SK-MEL-5 (cell line): ENCODE measurements around the gene RTN4. TPM values are rescaled to one million over a fixed set of nuclear protein-coding genes. Genes with fewer than 3 reads are reported as not detected.
A peak's percentile ranks its signal among the peaks of the same experiment; 100 is the strongest.

Source experiments
- DNase-seq: peaks from one replicate; pipeline ENCODE4 v3.0.0-alpha.2; 2016; ENCODE audit warnings: low read depth, low spot score
- in situ Hi-C: cut with HindIII; loops from 2 replicates; pipeline ENCODE4 v1.10.0; 2016; ENCODE audit warnings: low sequenced_read_pairs, high pct_unique_total_duplicates, low pct_unique_long_range_greater_than_20kb
- total RNA-seq: library from RNA; depleted of rRNA; stranded (reverse); fragments of >200 nt; shearing (Covaris generic); gene quantifications from 2 replicates; pipeline ENCODE4 v1.2.3, GENCODE V29; 2014

RTN4 gene
- total RNA-seq, 1 experiment from 2014 or later = 120 TPM

- DNase-seq = no peak
- in situ Hi-C loops = loop anchor here (25.0 kb wide), 1 partner anchor 162 kb away; no protein-coding TSS in a partner anchor
These were observed 25.2 kb downstream of the RTN4 start for GRCh38 chr2:55025082-55025481.

GRCh38 chr2:55022476-55022875 lies 27.8 kb downstream of the RTN4 start:
- in situ Hi-C loops = no loop called here

GRCh38 chr2:55019526-55020258 lies 30.6 kb downstream of the RTN4 start:
- no peak for DNase-seq
- in situ Hi-C loops = no loop called here

More at GRCh38 chr2:55022476-55022875, 27.8 kb downstream of the RTN4 start:
- no peak for DNase-seq

- DNase-seq = no peak
- in situ Hi-C loops = no loop called here
These were observed 31.6 kb downstream of the RTN4 start for GRCh38 chr2:55018619-55019018.

GRCh38 chr2:55017880-55018279 lies 32.4 kb downstream of the RTN4 start:
- no peak for DNase-seq
- in situ Hi-C loops = no loop called here

GRCh38 chr2:55017428-55017827 lies 32.8 kb downstream of the RTN4 start:
- DNase-seq = no peak
- in situ Hi-C loops = no loop called here

- peak; percentile 89 for DNase-seq
- in situ Hi-C loops = no loop called here
These were observed 35.0 kb downstream of the RTN4 start for GRCh38 chr2:55014962-55015939.

GRCh38 chr2:55013936-55014335 lies 36.3 kb downstream of the RTN4 start:
- peak; percentile 28 for DNase-seq
- in situ Hi-C loops = no loop called here

GRCh38 chr2:55012672-55013484 lies 37.4 kb downstream of the RTN4 start:
- in situ Hi-C loops = no loop called here
- no peak for DNase-seq

- in situ Hi-C loops = no loop called here
- DNase-seq = no peak
These were observed 38.2 kb downstream of the RTN4 start for GRCh38 chr2:55011831-55012671.

- peak; percentile 50 for DNase-seq
- in situ Hi-C loops = no loop called here
These were observed 39.3 kb downstream of the RTN4 start for GRCh38 chr2:55010915-55011314.

- in situ Hi-C loops = no loop called here
- peak; percentile 93 for DNase-seq
These were observed 40.1 kb downstream of the RTN4 start for GRCh38 chr2:55010149-55010591.

GRCh38 chr2:55009277-55010060 lies 40.8 kb downstream of the RTN4 start:
- in situ Hi-C loops = no loop called here

GRCh38 chr2:55006306-55006705 lies 43.9 kb downstream of the RTN4 start:
- in situ Hi-C loops = no loop called here
- DNase-seq = no peak

More at GRCh38 chr2:55009277-55010060, 40.8 kb downstream of the RTN4 start:
- DNase-seq = peak; percentile 20

GRCh38 chr2:55003706-55004639 lies 46.3 kb downstream of the RTN4 start:
- DNase-seq = no peak
- in situ Hi-C loops = no loop called here
